Skeletal muscle satellite cell (primary cell): ENCODE data around the gene COA3.
A peak's percentile ranks its signal among the peaks of the same experiment; 100 is the strongest.

Experiments used
- H3K27me3 ChIP-seq: 2 replicates; pipeline ENCODE4 v1.7.0; 2013; ENCODE audit warnings: low read length; ENCODE audit not compliant: control insufficient read depth, insufficient read depth
- H3K36me3 ChIP-seq: 2 replicates; pipeline ENCODE4 v1.7.0; 2013; ENCODE audit warnings: mild to moderate bottlenecking, control low read depth, low read length; ENCODE audit not compliant: insufficient read depth
- H3K4me1 ChIP-seq: 2 replicates; pipeline ENCODE4 v1.7.0; 2013; ENCODE audit warnings: low read length; ENCODE audit not compliant: control insufficient read depth, insufficient read depth
- H3K4me2 ChIP-seq: 2 replicates; pipeline ENCODE4 v1.7.0; 2013; ENCODE audit warnings: mild to moderate bottlenecking, low read length
- H3K4me3 ChIP-seq: 2 replicates; pipeline ENCODE4 v1.7.0; 2013; ENCODE audit warnings: low read length
- H3K9ac ChIP-seq: 2 replicates; pipeline ENCODE4 v1.7.0; 2013; ENCODE audit warnings: mild to moderate bottlenecking, low read depth, low read length, moderate library complexity
- H3K9me3 ChIP-seq: replicated peaks from 2 replicates; pipeline ENCODE4 v1.7.0; 2013; ENCODE audit warnings: mild to moderate bottlenecking, control low read depth, low read length

COA3 gene

DNA sequence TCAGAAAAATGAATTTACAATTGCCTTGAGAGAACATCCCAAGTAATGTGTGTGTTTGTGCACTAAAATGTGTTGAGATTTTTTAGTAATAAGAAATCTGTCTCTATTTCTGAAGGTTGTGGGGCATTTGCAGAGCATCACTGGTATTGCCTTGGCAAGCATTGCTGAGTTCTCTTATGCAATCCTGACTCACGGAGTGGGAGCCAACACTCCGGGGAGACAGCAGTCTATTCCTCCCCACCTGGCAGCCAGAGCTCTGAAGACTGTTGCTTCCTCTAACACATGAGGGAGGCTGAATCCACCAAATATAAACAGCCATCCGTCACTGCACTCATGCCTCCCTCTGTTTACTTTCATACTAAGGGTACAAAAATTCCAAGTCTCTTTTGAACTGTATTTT, 10.7 kb upstream of the COA3 start:
- Histone ChIP-seq H3K27me3 (no peaks in the 10 kb centered on the region), H3K9me3 (no peaks in the 10 kb centered on the region), H3K4me2 (no peak overlapping the region), H3K4me3 (no peak overlapping the region), H3K4me1 (peaks cover 10% of the 10 kb centered on the region), H3K9ac (no peak overlapping the region), H3K36me3 (peaks cover 28% of the 10 kb centered on the region)

DNA sequence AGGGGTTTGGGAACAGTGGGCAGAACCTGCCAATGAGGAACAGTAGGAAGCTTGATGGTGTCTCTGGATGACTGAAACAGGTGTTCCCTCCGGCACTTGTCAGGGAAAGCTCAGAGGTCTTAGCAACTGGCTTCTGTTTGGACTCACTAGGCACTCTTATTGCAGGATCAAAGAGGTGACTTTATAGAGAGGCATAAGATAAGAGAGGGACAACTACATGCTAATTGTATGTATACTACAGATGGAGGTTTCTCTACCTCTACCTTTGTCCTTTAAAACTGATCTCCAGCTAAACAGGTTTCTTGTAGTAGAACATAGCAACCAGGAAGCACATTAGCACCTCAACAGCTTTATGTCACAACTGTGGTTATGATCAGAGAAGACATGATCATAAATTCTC, 7.7 kb upstream of the COA3 start:
- no peaks in the 10 kb centered on the region for H3K27me3 ChIP-seq
- H3K4me2 ChIP-seq: no peak overlapping the region
- no peaks in the 10 kb centered on the region for H3K9me3 ChIP-seq
- no peak overlapping the region for H3K9ac ChIP-seq
- H3K4me1 ChIP-seq: peaks cover 13% of the 10 kb centered on the region
- peaks cover 12% of the 10 kb centered on the region for H3K36me3 ChIP-seq
- no peak overlapping the region for H3K4me3 ChIP-seq

DNA sequence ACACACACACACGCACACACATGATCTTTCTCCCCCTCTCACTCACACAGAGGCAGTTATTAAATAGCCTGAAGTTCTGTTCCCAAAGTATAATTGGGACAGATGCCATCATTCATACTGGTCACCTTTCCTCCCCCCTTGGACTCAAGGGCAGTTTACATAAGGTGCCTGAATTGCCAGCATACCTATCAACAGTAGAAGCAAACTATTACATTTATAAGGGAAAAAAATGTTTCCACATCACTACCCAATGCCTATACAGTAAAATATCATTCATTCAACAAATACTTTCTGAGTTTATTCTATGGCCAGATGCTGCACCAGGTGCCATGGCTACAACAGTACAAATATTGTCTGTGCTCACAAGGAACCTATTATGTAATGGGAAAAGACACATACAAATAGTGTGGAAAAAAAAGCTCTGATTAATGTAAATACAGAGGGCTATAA, 6.4 kb upstream of the COA3 start:
- H3K36me3 ChIP-seq: no peaks in the 10 kb centered on the region
- H3K9ac ChIP-seq: no peak overlapping the region

DNA sequence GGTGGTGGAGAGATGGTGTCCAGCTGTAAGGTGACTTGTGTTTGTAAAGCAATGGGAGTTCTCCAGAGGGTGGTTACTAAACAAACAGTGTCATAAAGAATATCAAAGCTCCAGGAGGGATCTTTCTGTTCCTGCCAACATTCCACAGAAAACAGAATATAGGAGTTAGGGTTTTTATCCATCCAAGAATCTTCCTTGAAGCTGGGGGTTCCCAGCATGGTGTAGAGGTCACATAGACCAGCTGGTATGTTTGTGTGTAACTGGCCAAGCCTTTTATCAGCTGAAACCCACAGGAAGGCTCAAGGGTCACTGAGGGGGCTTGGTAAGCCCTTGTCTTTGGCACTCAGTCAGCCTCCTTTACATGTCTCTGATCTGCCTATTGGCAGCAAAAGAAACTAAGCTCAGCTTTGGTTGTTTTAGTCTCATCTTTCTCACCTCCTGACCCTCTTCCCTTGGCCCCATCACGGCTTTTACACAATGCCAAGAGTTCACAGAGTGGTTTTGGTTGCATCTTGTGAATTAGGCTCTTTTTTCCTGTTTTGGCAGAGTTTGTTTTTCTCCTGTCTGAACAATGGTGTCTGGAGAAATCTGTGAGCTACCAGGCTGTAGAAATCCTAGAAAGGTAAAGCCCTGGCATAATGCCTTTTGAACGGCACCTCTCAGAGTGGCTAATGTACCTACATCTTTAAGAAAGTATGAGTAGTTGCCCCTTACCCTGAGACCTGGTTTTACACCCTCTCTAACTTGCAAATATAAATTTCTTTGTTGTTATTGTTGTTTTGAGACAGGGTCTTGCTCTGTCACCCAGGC, 4.8 kb upstream of the COA3 start:
- Histone ChIP-seq H3K4me3 (no peak overlapping the region), H3K27me3 (no peaks in the 10 kb centered on the region), H3K4me1 (peaks cover 9% of the 10 kb centered on the region), H3K36me3 (no peaks in the 10 kb centered on the region), H3K4me2 (peak overlapping the region; percentile 5), H3K9me3 (no peaks in the 10 kb centered on the region), H3K9ac (no peak overlapping the region)

More for the DNA sequence above, 6.4 kb upstream of the COA3 start:
- H3K4me2 ChIP-seq: no peak overlapping the region
- no peaks in the 10 kb centered on the region for H3K27me3 ChIP-seq
- H3K4me1 ChIP-seq: peaks cover 13% of the 10 kb centered on the region
- no peaks in the 10 kb centered on the region for H3K9me3 ChIP-seq
- H3K4me3 ChIP-seq: no peak overlapping the region

DNA sequence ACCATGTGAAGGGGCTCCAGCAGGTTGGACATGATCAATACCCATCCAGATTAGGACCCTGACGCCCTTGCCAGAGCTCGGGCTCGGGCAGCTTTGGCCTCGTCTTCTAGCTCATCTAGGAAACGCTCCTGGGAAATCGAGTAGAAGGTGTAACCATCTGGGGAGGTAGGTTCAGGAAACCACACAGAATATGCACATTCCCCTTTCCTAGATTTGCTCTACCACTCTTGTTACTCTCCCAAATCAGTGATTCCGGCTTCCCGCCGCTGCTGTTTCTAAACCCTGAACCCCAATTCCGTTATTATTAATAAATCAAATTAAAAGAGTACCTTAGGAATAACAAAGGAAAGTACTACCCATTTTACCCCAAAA, 507 bp downstream of the COA3 start:
- peak overlapping the region; percentile 89 for H3K9ac ChIP-seq
- no peaks in the 10 kb centered on the region for H3K9me3 ChIP-seq
- H3K4me2 ChIP-seq: peak overlapping the region; percentile 82
- H3K4me3 ChIP-seq: peak overlapping the region; percentile 93
- H3K27me3 ChIP-seq: no peaks in the 10 kb centered on the region
- H3K36me3 ChIP-seq: peaks cover 6% of the 10 kb centered on the region
- H3K4me1 ChIP-seq: peaks cover 13% of the 10 kb centered on the region

DNA sequence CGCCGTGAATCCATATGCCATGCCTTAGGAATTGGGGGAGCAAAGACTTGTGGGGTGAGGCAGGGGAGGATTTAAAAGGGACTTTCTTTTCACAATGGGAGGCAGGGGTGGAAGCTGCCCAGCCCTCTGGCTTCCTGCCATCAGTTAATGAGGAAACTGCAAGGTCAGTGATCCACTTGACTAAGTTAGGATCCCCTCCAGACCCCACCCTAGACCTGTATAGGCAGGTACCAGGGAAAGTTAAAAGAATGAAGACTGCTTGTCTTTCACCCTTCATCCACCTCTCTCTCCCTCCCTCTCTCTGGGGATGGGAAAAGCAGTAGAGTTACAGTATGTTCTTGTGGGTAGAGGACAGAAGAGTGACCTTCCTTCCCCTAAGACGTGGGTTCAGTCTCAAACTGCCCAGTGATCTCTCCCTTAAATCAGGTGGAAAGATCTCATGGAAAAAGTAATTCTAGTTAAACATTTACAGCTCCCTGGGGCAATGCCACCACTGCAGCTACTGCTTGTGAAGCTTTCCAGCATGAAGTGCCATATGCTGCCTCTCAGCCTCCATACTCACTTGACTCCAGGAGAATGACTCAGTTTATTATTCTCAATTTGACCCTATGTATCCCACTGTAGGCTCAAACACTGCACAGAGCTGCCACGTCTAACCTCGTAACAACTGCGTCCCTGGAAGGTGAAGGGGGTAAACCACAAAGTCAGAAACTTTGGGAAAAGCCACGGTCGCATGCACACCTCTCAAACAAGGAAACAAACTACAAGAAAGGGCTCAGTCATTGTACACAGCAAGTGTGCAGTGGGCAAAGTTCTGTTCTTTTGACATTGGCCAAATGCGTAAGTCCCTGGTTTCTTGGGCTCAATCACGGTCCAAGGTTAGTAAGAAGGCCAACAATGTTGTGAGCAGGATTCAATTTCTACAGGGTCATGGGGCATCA, 1.2 kb downstream of the COA3 start:
- peak overlapping the region; percentile 89 for H3K9ac ChIP-seq

DNA sequence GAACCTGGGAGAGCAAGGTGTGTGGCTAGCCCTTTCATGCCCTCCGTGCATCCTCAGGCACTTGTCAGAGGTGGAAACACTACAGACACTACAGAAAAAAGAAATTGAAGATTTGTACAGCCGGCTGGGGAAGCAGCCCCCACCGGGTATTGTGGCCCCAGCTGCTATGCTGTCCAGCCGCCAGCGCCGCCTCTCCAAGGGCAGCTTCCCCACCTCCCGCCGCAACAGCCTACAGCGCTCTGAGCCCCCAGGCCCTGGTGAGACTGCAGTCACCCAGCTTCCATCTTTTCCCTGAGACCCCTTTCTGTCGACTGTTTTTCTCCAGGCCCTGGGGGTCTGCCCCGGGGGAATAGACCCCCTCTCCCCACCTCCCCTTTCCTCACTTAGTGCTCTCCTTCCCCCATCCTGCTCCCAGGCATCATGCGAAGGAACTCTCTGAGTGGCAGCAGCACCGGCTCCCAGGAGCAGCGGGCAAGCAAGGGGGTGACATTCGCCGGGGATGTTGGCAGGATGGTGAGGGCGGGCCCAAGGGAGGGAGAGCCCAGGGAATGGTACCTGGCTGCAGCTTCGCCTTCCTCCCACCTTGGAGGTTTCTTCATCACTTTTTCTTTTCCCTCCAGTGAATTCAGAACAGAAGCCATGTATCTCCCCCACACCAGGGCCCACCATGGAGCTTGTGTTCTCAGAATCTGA, 2.3 kb downstream of the COA3 start:
- Histone ChIP-seq H3K4me1 (peaks cover 12% of the 10 kb centered on the region), H3K9me3 (no peaks in the 10 kb centered on the region), H3K27me3 (no peaks in the 10 kb centered on the region), H3K9ac (no peak overlapping the region), H3K36me3 (peaks cover 6% of the 10 kb centered on the region), H3K4me3 (no peak overlapping the region), H3K4me2 (no peak overlapping the region)

More for the DNA sequence above, 1.2 kb downstream of the COA3 start:
- peaks cover 12% of the 10 kb centered on the region for H3K4me1 ChIP-seq
- H3K4me3 ChIP-seq: peak overlapping the region; percentile 93
- H3K4me2 ChIP-seq: peak overlapping the region; percentile 82
- no peaks in the 10 kb centered on the region for H3K27me3 ChIP-seq
- no peaks in the 10 kb centered on the region for H3K9me3 ChIP-seq
- peaks cover 6% of the 10 kb centered on the region for H3K36me3 ChIP-seq

DNA sequence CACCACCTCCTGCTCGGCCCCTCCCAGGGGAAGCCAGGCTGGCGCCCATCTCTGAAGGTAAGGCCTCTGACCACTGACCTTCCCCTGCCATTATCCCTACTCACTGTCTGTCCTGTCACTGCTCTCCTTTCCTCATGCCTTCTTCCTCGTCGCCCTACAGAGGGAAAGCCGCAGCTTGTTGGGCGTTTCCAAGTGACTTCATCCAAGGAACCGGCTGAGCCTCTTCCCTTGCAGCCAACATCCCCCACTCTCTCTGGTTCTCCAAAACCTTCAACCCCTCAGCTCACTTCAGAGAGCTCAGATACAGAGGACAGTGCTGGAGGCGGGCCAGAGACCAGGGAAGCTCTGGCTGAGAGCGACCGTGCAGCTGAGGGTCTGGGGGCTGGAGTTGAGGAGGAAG, 3.0 kb downstream of the COA3 start:
- Histone ChIP-seq H3K27me3 (no peaks in the 10 kb centered on the region), H3K9ac (no peak overlapping the region), H3K4me1 (peaks cover 12% of the 10 kb centered on the region), H3K4me2 (no peak overlapping the region), H3K4me3 (no peak overlapping the region), H3K36me3 (peaks cover 6% of the 10 kb centered on the region), H3K9me3 (no peaks in the 10 kb centered on the region)

DNA sequence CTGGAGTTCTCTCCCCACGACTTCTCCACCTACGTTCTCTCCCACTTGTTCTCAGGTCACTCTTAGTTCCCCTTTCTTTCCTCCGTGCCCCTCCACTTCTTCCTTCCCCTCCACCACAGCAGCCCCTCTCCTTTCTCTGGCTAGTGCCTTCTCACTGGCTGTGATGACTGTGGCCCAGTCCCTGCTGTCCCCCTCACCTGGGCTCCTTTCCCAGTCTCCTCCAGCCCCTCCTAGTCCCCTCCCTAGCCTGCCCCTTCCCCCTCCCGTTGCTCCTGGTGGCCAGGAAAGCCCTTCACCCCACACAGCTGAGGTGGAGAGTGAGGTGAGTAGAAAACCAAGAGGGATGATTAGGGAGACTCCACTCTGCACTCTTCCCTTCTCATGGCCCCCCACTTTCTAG, 3.4 kb downstream of the COA3 start:
- Histone ChIP-seq H3K27me3 (no peaks in the 10 kb centered on the region), H3K4me2 (no peak overlapping the region), H3K4me3 (no peak overlapping the region)

DNA sequence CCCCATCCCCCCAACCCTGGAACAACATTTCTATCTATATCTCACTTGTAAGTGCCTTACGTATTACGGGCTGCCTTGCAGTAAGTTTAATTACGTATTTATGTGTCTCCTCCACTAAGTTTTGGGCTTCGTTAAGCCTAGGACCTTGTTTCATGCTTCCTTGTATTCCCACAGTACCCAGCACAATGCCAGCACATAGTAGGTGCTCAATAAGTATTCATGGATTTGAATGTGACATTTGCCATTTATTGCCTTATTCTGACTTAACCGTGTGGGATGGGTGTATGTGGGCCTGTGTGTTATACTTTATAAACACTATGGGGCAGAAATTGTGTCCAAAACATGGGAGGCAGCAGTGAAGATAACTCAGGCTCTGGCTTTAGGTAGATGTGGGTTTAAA, 6.0 kb downstream of the COA3 start:
- no peak overlapping the region for H3K4me2 ChIP-seq
- H3K9me3 ChIP-seq: no peaks in the 10 kb centered on the region
- no peaks in the 10 kb centered on the region for H3K27me3 ChIP-seq
- H3K4me1 ChIP-seq: peaks cover 4% of the 10 kb centered on the region
- peaks cover 14% of the 10 kb centered on the region for H3K36me3 ChIP-seq
- H3K9ac ChIP-seq: no peak overlapping the region
- no peak overlapping the region for H3K4me3 ChIP-seq

More for the DNA sequence above, 3.4 kb downstream of the COA3 start:
- Histone ChIP-seq H3K9ac (no peak overlapping the region), H3K4me1 (peaks cover 12% of the 10 kb centered on the region), H3K36me3 (peaks cover 6% of the 10 kb centered on the region), H3K9me3 (no peaks in the 10 kb centered on the region)

DNA sequence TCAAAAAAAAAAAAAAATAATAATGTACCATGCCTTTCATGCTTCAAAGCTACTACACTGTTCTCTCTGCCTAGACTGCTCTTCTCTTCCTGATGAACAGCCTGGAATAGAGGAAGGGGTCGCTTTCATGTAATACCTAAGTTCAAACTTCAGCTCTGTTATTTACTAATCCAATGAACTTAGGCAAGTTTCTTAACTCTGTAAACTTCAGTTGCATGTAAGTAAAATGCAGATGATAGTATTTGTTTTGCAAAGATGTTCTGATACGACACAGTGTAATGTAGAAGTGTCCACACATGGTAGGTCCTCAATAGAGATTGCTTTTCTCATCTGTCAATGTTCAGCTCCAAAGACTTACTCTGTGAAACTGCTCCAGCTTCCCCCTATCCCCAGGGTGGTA, 6.6 kb downstream of the COA3 start:
- no peaks in the 10 kb centered on the region for H3K9me3 ChIP-seq
- no peaks in the 10 kb centered on the region for H3K4me1 ChIP-seq
- H3K4me3 ChIP-seq: no peak overlapping the region
- H3K9ac ChIP-seq: no peak overlapping the region
- no peak overlapping the region for H3K4me2 ChIP-seq
- H3K36me3 ChIP-seq: peaks cover 14% of the 10 kb centered on the region
- no peaks in the 10 kb centered on the region for H3K27me3 ChIP-seq
